HFF-Myc (cell line): ENCODE data around the gene AVPI1.

Source experiments
- DNase-seq: peaks from one replicate; pipeline ENCODE4 v3.0.0-alpha.2; 2011; ENCODE audit warnings: low read depth; ENCODE audit errors: extremely low read depth
- H3K4me3 ChIP-seq: replicated peaks from 2 replicates; pipeline ENCODE4 v1.5.1; 2011; ENCODE audit warnings: low read depth, mild to moderate bottlenecking, control low read depth, low read length
- CTCF ChIP-seq: IDR thresholded peaks from 2 replicates; pipeline ENCODE4 v1.5.1; 2012; ENCODE audit warnings: mild to moderate bottlenecking, low read depth, low read length, control low read depth; ENCODE audit errors: missing control alignments

The AVPI1 gene

GRCh38 chr10:97682042-97682441 lies 5.0 kb downstream of the AVPI1 start:
- no peak for DNase-seq
- TF ChIP-seq CTCF: no peak
- H3K4me3 ChIP-seq: no peak overlapping the region

- no peak for TF ChIP-seq CTCF
Measured at GRCh38 chr10:97679594-97679993, 7.4 kb downstream of the AVPI1 start.

GRCh38 chr10:97676770-97677581 lies 10.1 kb downstream of the AVPI1 start:
- DNase-seq: no peak
- no peak overlapping the region for H3K4me3 ChIP-seq
- TF ChIP-seq CTCF: peak; percentile 87

More at GRCh38 chr10:97679594-97679993, 7.4 kb downstream of the AVPI1 start:
- no peak overlapping the region for H3K4me3 ChIP-seq
- no peak for DNase-seq

GRCh38 chr10:97675222-97675621 lies 11.8 kb downstream of the AVPI1 start:
- DNase-seq: no peak
- TF ChIP-seq CTCF: no peak
- no peak overlapping the region for H3K4me3 ChIP-seq

- H3K4me3 ChIP-seq: no peak overlapping the region
- peak; percentile 69 for DNase-seq
- TF ChIP-seq CTCF: no peak
Measured at GRCh38 chr10:97673736-97674525, 13.1 kb downstream of the AVPI1 start.

GRCh38 chr10:97669571-97669970 lies 17.5 kb downstream of the AVPI1 start:
- no peak for TF ChIP-seq CTCF
- no peak overlapping the region for H3K4me3 ChIP-seq
- no peak for DNase-seq
